Urinary bladder (tissue), 4 donors: Measurements from ENCODE around the gene RTN4R. TPM values are rescaled to one million over a fixed set of nuclear protein-coding genes. Genes with fewer than 3 reads are reported as not detected.

ENCODE experiments used
- DNase-seq: peaks from one replicate; pipeline ENCODE4 v3.0.0-alpha.2; 2015; ENCODE audit errors: extremely low spot score
- H3K27ac ChIP-seq: one replicate; pipeline ENCODE4 v1.5.1; 2013; ENCODE audit warnings: low read depth, mild to moderate bottlenecking, moderate library complexity
- H3K36me3 ChIP-seq: one replicate; pipeline ENCODE4 v1.6.1; 2013; ENCODE audit warnings: mild to moderate bottlenecking, moderate library complexity; ENCODE audit not compliant: insufficient read depth
- H3K4me1 ChIP-seq: one replicate; pipeline ENCODE4 v1.6.1; 2013; ENCODE audit warnings: mild to moderate bottlenecking, moderate library complexity; ENCODE audit not compliant: insufficient read depth
- H3K4me3 ChIP-seq: one replicate; pipeline ENCODE4 v1.5.1; 2013; ENCODE audit warnings: low read depth, low read length
- WGBS: extraction: QIAGEN DNeasy Blood & Tissue Kit; methylation state at CpG from one replicate; pipeline ENCODE4 v1.1.7; 2013; 5-methylcytosine and 5-hydroxymethylcytosine counted together
- polyA plus RNA-seq: library from polyadenylated mRNA; stranded (reverse); fragments of 200-250 nt; gene quantifications from one replicate; pipeline ENCODE4 v1.2.3, GENCODE V29; 2013
- total RNA-seq: library from RNA; depleted of rRNA; stranded (reverse); fragments of >200 nt; gene quantifications from one replicate; pipeline ENCODE4 v1.2.3, GENCODE V29; 2014
- donor health status: healthy with polysubstance abuse.
- donor health status: healthy.

RTN4R gene
- total and polyA plus RNA-seq, 2 donors, result 1.1 to 3.1 TPM

DNA sequence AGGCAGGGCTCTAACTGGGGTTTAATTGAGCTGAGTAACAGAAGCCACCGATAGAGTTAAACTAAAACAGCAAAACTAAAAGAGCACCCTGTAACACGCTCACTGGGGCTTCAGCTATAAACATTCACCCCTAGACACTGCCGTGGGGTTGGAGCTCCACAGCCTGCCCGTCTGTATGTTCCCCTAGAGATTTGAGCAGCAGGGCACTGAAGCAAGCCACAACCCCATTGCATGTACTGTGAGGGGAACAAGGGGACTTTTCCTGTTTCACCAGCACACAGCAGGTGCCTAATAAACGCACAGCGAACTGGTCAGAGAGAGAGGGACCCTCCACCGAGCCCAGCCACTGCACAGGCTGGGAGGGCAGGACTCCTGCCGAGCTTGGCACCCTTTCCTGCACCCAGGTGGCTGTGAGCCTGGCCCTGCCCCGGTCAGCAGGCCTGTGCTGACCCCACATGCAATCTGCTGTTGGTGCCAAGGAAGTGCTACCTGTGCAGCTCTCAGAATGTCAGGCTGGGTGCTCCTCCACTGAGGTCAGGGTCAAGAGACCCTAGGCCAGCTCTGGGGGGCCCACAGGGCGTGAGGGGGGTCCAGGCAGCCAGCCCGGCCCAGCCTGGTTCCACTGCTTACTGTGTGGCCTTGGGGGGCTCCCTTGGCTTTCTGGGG, 31.9 kb downstream of the RTN4R start:
- no peak overlapping the region for H3K27ac ChIP-seq
- H3K36me3 ChIP-seq, result no peaks in the 10 kb centered on the region
- 90% methylated on average over 11 of the region's 11 CpGs for WGBS
- H3K4me3 ChIP-seq, result no peak overlapping the region
- DNase-seq, result no peak
- H3K4me1 ChIP-seq, result no peaks in the 10 kb centered on the region

- Histone ChIP-seq H3K36me3 (no peaks in the 10 kb centered on the region), H3K4me1 (no peaks in the 10 kb centered on the region), H3K4me3 (no peak overlapping the region), H3K27ac (no peak overlapping the region)
- DNase-seq, result no peak
- 84% methylated on average over 24 of the region's 24 CpGs for WGBS
Measured at GRCh38 chr22:20235389-20235991, 32.6 kb downstream of the RTN4R start.

GRCh38 chr22:20234760-20235388, 33.2 kb downstream of the RTN4R start:
- no peak for DNase-seq
- Histone ChIP-seq H3K4me3 (no peak overlapping the region), H3K27ac (no peak overlapping the region), H3K36me3 (no peaks in the 10 kb centered on the region), H3K4me1 (no peaks in the 10 kb centered on the region)
- 69% methylated on average over 23 of the region's 23 CpGs for WGBS

GRCh38 chr22:20234314-20234682, 33.8 kb downstream of the RTN4R start:
- no peaks in the 10 kb centered on the region for H3K4me1 ChIP-seq
- no peak for DNase-seq
- no peak overlapping the region for H3K4me3 ChIP-seq
- WGBS, result 91% methylated on average over 10 of the region's 10 CpGs
- H3K27ac ChIP-seq, result no peak overlapping the region
- no peaks in the 10 kb centered on the region for H3K36me3 ChIP-seq

GRCh38 chr22:20233351-20234313, 34.5 kb downstream of the RTN4R start:
- 91% methylated on average over 13 of the region's 13 CpGs for WGBS
- H3K4me1 ChIP-seq, result no peaks in the 10 kb centered on the region
- H3K36me3 ChIP-seq, result no peaks in the 10 kb centered on the region
- H3K4me3 ChIP-seq, result no peak overlapping the region
- no peak overlapping the region for H3K27ac ChIP-seq
- no peak for DNase-seq

- Histone ChIP-seq H3K36me3 (no peaks in the 10 kb centered on the region), H3K4me3 (no peak overlapping the region), H3K27ac (no peak overlapping the region), H3K4me1 (no peaks in the 10 kb centered on the region)
- no peak for DNase-seq
- 91% methylated on average over 9 of the region's 9 CpGs for WGBS
Measured at GRCh38 chr22:20232781-20233180, 35.3 kb downstream of the RTN4R start.

DNA sequence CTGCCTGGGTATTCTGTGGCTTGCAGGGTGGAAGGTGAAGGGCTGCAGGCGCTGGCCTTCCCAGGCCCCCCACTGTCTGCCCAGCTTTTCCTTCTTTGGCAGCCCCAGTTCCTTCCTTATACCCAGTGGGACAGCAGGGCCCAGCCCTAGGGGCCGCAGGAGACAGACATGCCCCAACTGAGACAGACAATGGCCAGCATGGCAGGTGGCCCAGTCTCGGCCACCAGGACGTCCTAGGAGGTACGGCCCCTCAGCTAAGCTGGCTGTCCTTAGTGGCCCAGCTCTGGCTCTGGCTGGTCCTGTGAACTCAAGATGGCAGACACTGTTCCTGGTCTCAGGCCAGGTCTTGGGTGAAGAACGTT, 35.9 kb downstream of the RTN4R start:
- no peaks in the 10 kb centered on the region for H3K36me3 ChIP-seq
- no peak overlapping the region for H3K4me3 ChIP-seq
- no peak overlapping the region for H3K27ac ChIP-seq
- WGBS, result 86% methylated on average over 6 of the region's 6 CpGs
- no peaks in the 10 kb centered on the region for H3K4me1 ChIP-seq
- no peak for DNase-seq

DNA sequence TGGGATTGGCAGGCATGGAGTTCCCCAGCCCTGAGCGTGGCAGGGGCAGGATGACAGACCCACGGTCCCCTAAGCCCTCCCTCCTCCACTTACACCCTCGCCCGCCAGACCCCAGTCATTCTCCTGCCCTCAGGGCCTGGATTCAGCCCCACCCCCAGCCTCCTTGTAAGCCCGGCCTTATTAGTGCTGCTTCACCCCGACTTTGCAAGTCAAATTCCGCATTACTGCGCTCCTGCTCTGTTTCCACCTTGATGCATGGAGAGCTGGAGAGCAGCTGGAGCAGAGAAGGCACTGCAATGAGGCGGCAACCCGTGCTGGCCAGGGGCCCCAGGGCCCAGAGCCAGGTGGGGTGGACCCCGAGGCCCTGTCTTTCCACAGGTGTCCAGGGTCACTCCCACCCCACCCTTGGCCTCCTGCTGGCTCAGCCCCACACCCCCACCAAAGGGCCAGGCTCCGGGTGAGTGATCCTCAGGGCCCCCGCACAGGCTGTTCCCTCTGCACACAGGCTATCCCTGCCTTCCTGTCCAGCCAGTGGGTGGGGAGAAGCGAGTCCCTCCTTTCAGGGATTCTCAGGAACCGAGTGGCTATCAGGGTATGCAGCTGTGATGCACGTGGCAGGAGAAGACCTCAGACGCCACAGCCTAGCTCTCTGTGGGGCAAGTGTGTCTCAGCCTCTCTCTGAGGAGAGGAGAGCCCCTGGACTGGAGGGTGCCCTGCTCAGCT, 36.4 kb downstream of the RTN4R start:
- no peak overlapping the region for H3K4me3 ChIP-seq
- no peak overlapping the region for H3K27ac ChIP-seq
- H3K4me1 ChIP-seq, result no peaks in the 10 kb centered on the region
- 78% methylated on average over 17 of the region's 17 CpGs for WGBS
- no peaks in the 10 kb centered on the region for H3K36me3 ChIP-seq
- DNase-seq, result no peak

DNA sequence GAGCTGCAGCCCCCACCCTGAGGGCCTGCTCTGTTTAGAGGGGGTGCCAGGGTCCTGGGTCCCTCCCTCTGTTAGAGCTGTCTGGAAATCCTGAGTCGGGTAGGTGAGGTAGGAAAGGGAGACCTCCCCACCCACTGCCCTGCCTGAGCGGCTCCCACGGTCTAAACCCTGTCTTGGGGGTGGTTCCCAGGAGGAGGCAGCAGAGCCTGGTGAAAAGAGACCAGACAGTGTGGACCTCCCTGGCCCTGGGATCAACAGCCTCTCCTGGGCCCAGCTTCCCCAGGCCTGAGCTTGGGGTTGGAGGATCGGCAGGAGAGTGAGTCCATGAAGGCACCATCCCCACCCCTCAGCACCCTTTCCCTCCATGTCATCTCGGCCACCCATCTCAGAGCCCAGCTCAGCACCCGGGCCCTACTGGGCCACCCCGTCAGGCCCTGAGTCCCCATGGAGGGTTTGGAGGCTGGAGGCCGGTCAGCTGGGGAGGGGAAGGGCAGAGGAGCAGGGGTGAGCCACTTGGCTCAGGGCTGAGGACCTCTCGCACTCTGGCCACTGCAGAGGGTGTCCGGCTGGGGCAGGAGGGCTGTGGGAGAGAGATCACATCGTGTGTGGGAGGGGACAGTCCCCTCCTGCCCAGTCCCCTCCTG, 37.2 kb downstream of the RTN4R start:
- 86% methylated on average over 11 of the region's 11 CpGs for WGBS
- H3K4me3 ChIP-seq, result no peak overlapping the region
- no peaks in the 10 kb centered on the region for H3K4me1 ChIP-seq
- H3K27ac ChIP-seq, result no peak overlapping the region
- no peak for DNase-seq
- no peaks in the 10 kb centered on the region for H3K36me3 ChIP-seq

GRCh38 chr22:20229916-20230775, 38.0 kb downstream of the RTN4R start:
- Histone ChIP-seq H3K27ac (no peak overlapping the region), H3K4me3 (no peak overlapping the region), H3K36me3 (no peaks in the 10 kb centered on the region), H3K4me1 (no peaks in the 10 kb centered on the region)
- DNase-seq, result no peak
- 55% methylated on average over 24 of the region's 24 CpGs for WGBS

GRCh38 chr22:20228939-20229272, 39.2 kb downstream of the RTN4R start:
- H3K36me3 ChIP-seq, result no peaks in the 10 kb centered on the region
- H3K4me3 ChIP-seq, result no peak overlapping the region
- DNase-seq, result no peak
- H3K4me1 ChIP-seq, result no peaks in the 10 kb centered on the region
- H3K27ac ChIP-seq, result no peak overlapping the region
- 91% methylated on average over 5 of the region's 5 CpGs for WGBS
